ENCODE data around the gene CLDN1.

CLDN1 gene

GRCh38 chr3:190266913-190267290 lies 55.3 kb downstream of the CLDN1 start:
- Histone ChIP-seq H3K4me1 (no peaks in the 10 kb centered on the region), H3K9ac (no peak overlapping the region), H3K27ac (no peak overlapping the region), H3K36me3 (no peaks in the 10 kb centered on the region), H3K9me3 (replicated peaks in 1 of 11) (no peaks in the 10 kb centered on the region), H4K20me1 (no peaks in the 10 kb centered on the region), H3K4me3 (no peak overlapping the region), H3K27me3 (no peaks in the 10 kb centered on the region), H3K4me2 (no peak overlapping the region)
- TF ChIP-seq Cebpa-rat (IDR thresholded peaks at IDR 0.05) = no peak

- H3K9ac ChIP-seq = no peak overlapping the region
- H4K20me1 ChIP-seq = no peaks in the 10 kb centered on the region
- H3K9me3 ChIP-seq (replicated peaks in 1 of 11) = no peaks in the 10 kb centered on the region
- TF ChIP-seq Cebpa-rat (IDR thresholded peaks at IDR 0.05) = no peak
- no peak overlapping the region for H3K27ac ChIP-seq
- H3K27me3 ChIP-seq = no peaks in the 10 kb centered on the region
- H3K4me2 ChIP-seq = no peak overlapping the region
- no peak overlapping the region for H3K4me3 ChIP-seq
- H3K36me3 ChIP-seq = no peaks in the 10 kb centered on the region
- H3K4me1 ChIP-seq = no peaks in the 10 kb centered on the region
Observed at GRCh38 chr3:190266265-190266912, 55.9 kb downstream of the CLDN1 start.

GRCh38 chr3:190265796-190266195 lies 56.5 kb downstream of the CLDN1 start:
- H4K20me1 ChIP-seq = no peaks in the 10 kb centered on the region
- H3K36me3 ChIP-seq = no peaks in the 10 kb centered on the region
- TF ChIP-seq Cebpa-rat (IDR thresholded peaks at IDR 0.05) = no peak
- no peaks in the 10 kb centered on the region for H3K9me3 ChIP-seq (replicated peaks in 1 of 11)
- no peak overlapping the region for H3K9ac ChIP-seq
- H3K4me3 ChIP-seq = no peak overlapping the region
- H3K27ac ChIP-seq = no peak overlapping the region
- H3K27me3 ChIP-seq = no peaks in the 10 kb centered on the region
- no peaks in the 10 kb centered on the region for H3K4me1 ChIP-seq
- H3K4me2 ChIP-seq = no peak overlapping the region

- Histone ChIP-seq H3K36me3 (no peaks in the 10 kb centered on the region), H3K4me2 (no peak overlapping the region), H3K27ac (no peak overlapping the region), H3K9ac (no peak overlapping the region), H3K27me3 (no peaks in the 10 kb centered on the region), H3K4me3 (no peak overlapping the region), H3K9me3 (replicated peaks in 1 of 11) (no peaks in the 10 kb centered on the region), H4K20me1 (no peaks in the 10 kb centered on the region), H3K4me1 (no peaks in the 10 kb centered on the region)
- no peak for TF ChIP-seq Cebpa-rat (IDR thresholded peaks at IDR 0.05)
Observed at GRCh38 chr3:190265126-190265525, 57.1 kb downstream of the CLDN1 start.

GRCh38 chr3:190261740-190262139 lies 60.5 kb downstream of the CLDN1 start:
- H3K4me1 ChIP-seq = no peaks in the 10 kb centered on the region
- H3K9me3 ChIP-seq (replicated peaks in 1 of 11) = no peaks in the 10 kb centered on the region
- no peaks in the 10 kb centered on the region for H4K20me1 ChIP-seq
- H3K27me3 ChIP-seq = no peaks in the 10 kb centered on the region
- H3K9ac ChIP-seq = no peak overlapping the region
- no peaks in the 10 kb centered on the region for H3K36me3 ChIP-seq
- TF ChIP-seq Cebpa-rat (IDR thresholded peaks at IDR 0.05) = no peak
- no peak overlapping the region for H3K4me2 ChIP-seq
- no peak overlapping the region for H3K4me3 ChIP-seq
- no peak overlapping the region for H3K27ac ChIP-seq

GRCh38 chr3:190261015-190261414 lies 61.2 kb downstream of the CLDN1 start:
- Histone ChIP-seq H3K4me1 (no peaks in the 10 kb centered on the region), H3K9ac (no peak overlapping the region), H3K27me3 (no peaks in the 10 kb centered on the region), H3K4me3 (no peak overlapping the region), H3K27ac (no peak overlapping the region), H3K36me3 (no peaks in the 10 kb centered on the region), H4K20me1 (no peaks in the 10 kb centered on the region), H3K9me3 (replicated peaks in 1 of 11) (no peaks in the 10 kb centered on the region), H3K4me2 (no peak overlapping the region)
- TF ChIP-seq Cebpa-rat (IDR thresholded peaks at IDR 0.05) = no peak

GRCh38 chr3:190260301-190260700 lies 61.9 kb downstream of the CLDN1 start:
- Histone ChIP-seq H3K9ac (no peak overlapping the region), H3K4me3 (no peak overlapping the region), H3K27me3 (no peaks in the 10 kb centered on the region), H3K36me3 (no peaks in the 10 kb centered on the region), H3K9me3 (replicated peaks in 1 of 11) (no peaks in the 10 kb centered on the region), H3K4me1 (no peaks in the 10 kb centered on the region), H3K27ac (no peak overlapping the region), H4K20me1 (no peaks in the 10 kb centered on the region), H3K4me2 (no peak overlapping the region)
- TF ChIP-seq Cebpa-rat (IDR thresholded peaks at IDR 0.05) = no peak

GRCh38 chr3:190258634-190259033 lies 63.6 kb downstream of the CLDN1 start:
- Histone ChIP-seq H3K27ac (no peak overlapping the region), H3K27me3 (no peaks in the 10 kb centered on the region), H3K9ac (no peak overlapping the region), H3K4me3 (no peak overlapping the region), H3K36me3 (no peaks in the 10 kb centered on the region), H3K9me3 (replicated peaks in 1 of 11) (no peaks in the 10 kb centered on the region), H4K20me1 (no peaks in the 10 kb centered on the region), H3K4me2 (no peak overlapping the region), H3K4me1 (no peaks in the 10 kb centered on the region)
- no peak for TF ChIP-seq Cebpa-rat (IDR thresholded peaks at IDR 0.05)

Data from BLaER1 treated with 17β-estradiol and CSF1 and Interleukin-3, amounts not matched to agents 10 nM and 100 nM (cell line).